H1 (cell line): ENCODE data around the gene CROCC2. TPM values are rescaled to one million over a fixed set of nuclear protein-coding genes. Genes with fewer than 3 reads are reported as not detected.

ENCODE experiments used
- CTCF ChIA-PET: fragments of 300-600 bp; sonication (Branson Sonifier 250); formaldehyde crosslinking; loops from one replicate; lab custom pipeline; 2021; ENCODE audit not compliant: partially characterized antibody; lab: Charles Lee
- POLR2A ChIA-PET: fragments of 300-600 bp; sonication (Branson Sonifier 250); formaldehyde crosslinking; loops from one replicate; lab custom pipeline; 2021; ENCODE audit warnings: inconsistent platforms; ENCODE audit not compliant: partially characterized antibody; lab: Charles Lee
- DNase-seq, 2 experiments: peaks; one replicate each; pipeline versions ENCODE4 v3.0.0 to v3.0.0-alpha.2; 2010 to 2022; ENCODE audit warnings: low spot score in 2 of 2, low read depth in 1 of 2, mixed read lengths in 1 of 2
- FAIRE-seq: peaks from 2 replicates; lab custom pipeline; 2011; peaks lifted over from hg19 to GRCh38; lab: Jason Lieb, UNC
- H2AFZ ChIP-seq: 2 replicates; pipeline ENCODE4 v1.8.1; 2012; ENCODE audit warnings: low read length, inconsistent platforms
- H2AK5ac ChIP-seq: 2 replicates; pipeline ENCODE4 v1.6.1; 2013; ENCODE audit warnings: low read depth, low read length
- H2BK120ac ChIP-seq: replicated peaks from 2 replicates; pipeline ENCODE3; 2013; ENCODE audit warnings: low read depth, low read length, inconsistent platforms
- H2BK12ac ChIP-seq: 2 replicates; pipeline ENCODE4 v1.6.1; 2013; ENCODE audit warnings: low read depth, low read length
- H2BK15ac ChIP-seq: 2 replicates; pipeline ENCODE4 v1.6.1; 2013; ENCODE audit warnings: low read length
- H2BK20ac ChIP-seq: 2 replicates; pipeline ENCODE4 v1.6.1; 2013; ENCODE audit warnings: low read length
- H2BK5ac ChIP-seq: 2 replicates; pipeline ENCODE4 v1.6.1; 2013; ENCODE audit warnings: low read depth, low read length
- H3K14ac ChIP-seq: 2 replicates; pipeline ENCODE4 v1.6.1; 2013; ENCODE audit warnings: inconsistent platforms; ENCODE audit not compliant: insufficient read length
- H3K18ac ChIP-seq: 2 replicates; pipeline ENCODE4 v1.6.1; 2013; ENCODE audit warnings: low read length; ENCODE audit errors: extremely low read depth
- H3K23ac ChIP-seq: 2 replicates; pipeline ENCODE4 v1.6.1; 2013; ENCODE audit warnings: inconsistent platforms; ENCODE audit not compliant: insufficient read length
- H3K23me2 ChIP-seq: 2 replicates; pipeline ENCODE4 v1.6.1; 2013; ENCODE audit warnings: low read depth, low read length
- H3K27ac ChIP-seq: 2 replicates; pipeline ENCODE4 v1.6.1; 2011; ENCODE audit warnings: low read depth, low read length, inconsistent platforms
- H3K27me3 ChIP-seq, 4 experiments: replicated peaks in 1 of 4; 1 replicate in 1 of 4; 2 replicates in 3 of 4; pipeline versions ENCODE4 v1.6.1 to v1.8.1; 2011 to 2013; ENCODE audit warnings: low read length in 3 of 4, mild to moderate bottlenecking in 3 of 4, inconsistent platforms in 2 of 4, mixed read lengths in 2 of 4, moderate library complexity in 1 of 4; ENCODE audit not compliant: control insufficient read depth in 3 of 4, insufficient read depth in 3 of 4; ENCODE audit errors: extremely low read depth in 1 of 4
- H3K36me3 ChIP-seq, 4 experiments: 2 replicates each; pipeline versions ENCODE4 v1.6.1 to v1.8.1; 2011 to 2013; ENCODE audit warnings: mild to moderate bottlenecking in 4 of 4, low read length in 3 of 4, moderate library complexity in 2 of 4, control low read depth in 1 of 4, inconsistent platforms in 1 of 4; ENCODE audit not compliant: insufficient read depth in 4 of 4, control insufficient read depth in 2 of 4
- H3K4ac ChIP-seq: replicated peaks from 2 replicates; pipeline ENCODE3; 2013; ENCODE audit warnings: low read length, low read depth, mixed read lengths, inconsistent platforms; ENCODE audit not compliant: insufficient read length
- H3K4me1 ChIP-seq, 4 experiments: replicated peaks in 1 of 4; 1 replicate in 1 of 4; 2 replicates in 3 of 4; pipeline versions ENCODE4 v1.6.1 to v1.8.1; 2011 to 2013; ENCODE audit warnings: low read length in 3 of 4, inconsistent platforms in 2 of 4, mixed read lengths in 1 of 4; ENCODE audit not compliant: insufficient read depth in 4 of 4, control insufficient read depth in 3 of 4
- H3K4me2 ChIP-seq, 2 experiments: 2 replicates each; pipeline versions ENCODE4 v1.6.1 to v1.8.1; 2011 to 2013; ENCODE audit warnings: low read depth in 2 of 2, low read length in 2 of 2, control low read depth in 1 of 2, inconsistent platforms in 1 of 2, mild to moderate bottlenecking in 1 of 2; ENCODE audit not compliant: insufficient read depth in 1 of 2
- H3K4me3 ChIP-seq, 4 experiments: fragments of 200-600, 300-600 bp in 1 of 4; sonication (generic), shearing (Covaris generic), sonication (Bioruptor Twin) in 1 of 4; 2 replicates each; pipeline versions ENCODE4 v1.5.1 to v1.8.1; 2011 to 2016; ENCODE audit warnings: low read length in 4 of 4, low read depth in 3 of 4, control low read depth in 2 of 4, inconsistent platforms in 2 of 4, mild to moderate bottlenecking in 2 of 4, mixed read lengths in 1 of 4, moderate library complexity in 1 of 4; ENCODE audit not compliant: insufficient read depth in 2 of 4; ENCODE audit errors: extremely low read depth in 1 of 4
- H3K56ac ChIP-seq: replicated peaks from 2 replicates; pipeline ENCODE3; 2013; ENCODE audit warnings: low read depth, mild to moderate bottlenecking, mixed read lengths, low read length, inconsistent platforms; ENCODE audit not compliant: insufficient read length
- H3K79me1 ChIP-seq: 2 replicates; pipeline ENCODE4 v1.6.1; 2013; ENCODE audit warnings: low read depth, low read length, control low read depth
- H3K79me2 ChIP-seq, 2 experiments: 2 replicates each; pipeline versions ENCODE4 v1.6.1 to v1.8.1; 2012 to 2013; ENCODE audit warnings: low read length in 2 of 2, mild to moderate bottlenecking in 2 of 2, inconsistent platforms in 1 of 2; ENCODE audit not compliant: insufficient read depth in 2 of 2, control insufficient read depth in 1 of 2
- H3K9ac ChIP-seq, 4 experiments: replicated peaks in 1 of 4; 1 replicate in 1 of 4; 2 replicates in 3 of 4; pipeline versions ENCODE4 v1.6.1 to v1.8.1; 2011 to 2013; ENCODE audit warnings: low read depth in 3 of 4, low read length in 3 of 4, control low read depth in 2 of 4, mild to moderate bottlenecking in 2 of 4, moderate library complexity in 2 of 4, inconsistent platforms in 1 of 4; ENCODE audit errors: extremely low read depth in 1 of 4
- H3K9me3 ChIP-seq, 2 experiments: 2 replicates each; pipeline versions ENCODE4 v1.6.1 to v1.8.1; 2012 to 2013; ENCODE audit warnings: mild to moderate bottlenecking in 2 of 2, moderate library complexity in 2 of 2, control low read depth in 1 of 2, inconsistent platforms in 1 of 2, low read depth in 1 of 2, low read length in 1 of 2, mixed read lengths in 1 of 2; ENCODE audit not compliant: insufficient read depth in 2 of 2
- H4K20me1 ChIP-seq, 2 experiments: replicated peaks in 1 of 2; 2 replicates each; pipeline versions ENCODE3 to v1.8.1; 2011 to 2013; ENCODE audit warnings: inconsistent platforms in 2 of 2, low read length in 2 of 2, mild to moderate bottlenecking in 1 of 2; ENCODE audit not compliant: insufficient read depth in 2 of 2, control insufficient read depth in 1 of 2
- H4K5ac ChIP-seq: 2 replicates; pipeline ENCODE4 v1.6.1; 2013; ENCODE audit warnings: low read length, low read depth, mixed read lengths, inconsistent platforms; ENCODE audit not compliant: insufficient read length
- H4K8ac ChIP-seq: 2 replicates; pipeline ENCODE4 v1.8.0; 2013; ENCODE audit warnings: mild to moderate bottlenecking, moderate library complexity, low read length, inconsistent platforms; ENCODE audit not compliant: insufficient read depth; ENCODE audit errors: extremely low read depth
- H4K91ac ChIP-seq: replicated peaks from 2 replicates; pipeline ENCODE3; 2013; ENCODE audit warnings: low read length, mixed read lengths, inconsistent platforms; ENCODE audit not compliant: insufficient read length
- ASH2L ChIP-seq: fragments of 200-600, 300-600 bp; sonication (generic); IDR thresholded peaks from one replicate; pipeline ENCODE4 v1.7.1; 2017; ENCODE audit warnings: low read length
- ATF3 ChIP-seq: IDR thresholded peaks from 2 replicates; pipeline ENCODE4 v1.6.1; 2011; ENCODE audit warnings: low read depth, mild to moderate bottlenecking, low read length; ENCODE audit not compliant: insufficient read depth
- CBX5 ChIP-seq: fragments of 300-800, 300-1000 bp; sonication (generic); IDR thresholded peaks from 2 replicates; pipeline ENCODE4 v1.7.1; 2016; ENCODE audit warnings: antibody characterized with exemption, low read length, low read depth
- HDAC2 ChIP-seq, 2 experiments: fragments of 300-600 bp in 1 of 2; sonication (generic) in 1 of 2; IDR thresholded peaks; 2 replicates each; pipeline ENCODE4 v1.6.1; 2011 to 2012; ENCODE audit warnings: low read depth in 2 of 2, low read length in 2 of 2, mild to moderate bottlenecking in 2 of 2, moderate library complexity in 2 of 2, borderline replicate concordance in 1 of 2, inconsistent platforms in 1 of 2
- JUN ChIP-seq: IDR thresholded peaks from 2 replicates; pipeline ENCODE4 v1.6.1; 2011; ENCODE audit warnings: low read depth, mild to moderate bottlenecking, improper control_type of control experiment, low read length
- KDM1A ChIP-seq: fragments of 200-600, 300-600 bp; sonication (generic); IDR thresholded peaks from 2 replicates; pipeline ENCODE4 v1.7.1; 2016; ENCODE audit warnings: mild to moderate bottlenecking, low read length, borderline replicate concordance
- NANOG ChIP-seq: IDR thresholded peaks from 2 replicates; pipeline ENCODE4 v1.6.1; 2011; ENCODE audit warnings: low read length, low read depth, mild to moderate bottlenecking, inconsistent platforms; ENCODE audit not compliant: insufficient read depth, poor library complexity, severe bottlenecking
- POU5F1 ChIP-seq: IDR thresholded peaks from 2 replicates; pipeline ENCODE4 v1.6.1; 2011; ENCODE audit warnings: low read depth, mild to moderate bottlenecking, low read length, moderate library complexity
- SIN3A ChIP-seq, 2 experiments: IDR thresholded peaks in 1 of 2; conservative IDR thresholded peaks in 1 of 2; 2 replicates each; pipeline ENCODE4 v1.6.1; 2011 to 2012; ENCODE audit warnings: low read length in 2 of 2, improper control_type of control experiment in 1 of 2, low read depth in 1 of 2, mild to moderate bottlenecking in 1 of 2
- SIRT6 ChIP-seq: IDR thresholded peaks from one replicate; pipeline ENCODE4 v1.7.1; 2012; ENCODE audit warnings: low read length, inconsistent platforms
- TAF1 ChIP-seq: IDR thresholded peaks from 2 replicates; pipeline ENCODE4 v1.6.1; 2011; ENCODE audit warnings: mild to moderate bottlenecking, low read depth, low read length
- TCF12 ChIP-seq: IDR thresholded peaks from 2 replicates; pipeline ENCODE4 v1.6.1; 2011; ENCODE audit warnings: low read depth, mild to moderate bottlenecking, low read length
- WGBS, 2 experiments: shearing (Covaris generic) in 1 of 2; methylation state at CpG; one replicate each; pipeline versions ENCODE4 v1.1.6 to v1.1.7; 2013 to 2015; ENCODE audit warnings: low lambda C conversion rate in 2 of 2, mixed read lengths in 2 of 2, inconsistent platforms in 1 of 2, low coverage in 1 of 2, missing lambda C conversion rate in 1 of 2; ENCODE audit not compliant: insufficient replicate concordance in 2 of 2, insufficient coverage in 1 of 2, insufficient read length in 1 of 2; ENCODE audit errors: extremely low coverage in 1 of 2, missing lambda C conversion rate in 1 of 2; 5-methylcytosine and 5-hydroxymethylcytosine counted together
- polyA plus RNA-seq, 7 experiments: library from polyadenylated mRNA; depleted of rRNA in 3 of 7; stranded (reverse) in 5 of 7; unstranded in 2 of 7; fragments of >200 nt in 5 of 7; fragments of 200-250 nt in 2 of 7; gene quantifications; 1 replicate in 5 of 7; 2 replicates in 1 of 7; 4 replicates in 1 of 7; pipeline versions ENCODE4 v1.2.1 to v1.2.3, GENCODE V29; 2011 to 2013; ENCODE audit warnings: missing spikeins in 2 of 7, mixed read lengths in 2 of 7
- total RNA-seq: library from RNA; stranded (reverse); fragmentation: NEBNext Ultra II Directional; extraction: Animal tissue kit (Norgen Biotek cat#: 25700); gene quantifications from 2 replicates; pipeline ENCODE4 v1.2.1, GENCODE V29; 2021

The CROCC2 gene
- total and polyA plus RNA-seq, 2 of the 8 experiments (the other 6 are each of a cell fraction or from before 2014, with no cell fraction given) = not detected

- H3K9ac ChIP-seq = no peak overlapping the region
- no peaks in the 10 kb centered on the region for H3K27me3 ChIP-seq
- H3K9me3 ChIP-seq = no peaks in the 10 kb centered on the region
- no peak overlapping the region for H3K56ac ChIP-seq
- peaks cover 8% of the 10 kb centered on the region; the same call in 1 of the 2 replicates for H3K23me2 ChIP-seq
- no peak overlapping the region for H4K5ac ChIP-seq
- no peak overlapping the region for H2AK5ac ChIP-seq
- H2BK15ac ChIP-seq = no peak overlapping the region
- H2BK20ac ChIP-seq = no peak overlapping the region
- no peak overlapping the region; the same call in 1 of the 2 replicates for H2AFZ ChIP-seq
- H4K91ac ChIP-seq = no peak overlapping the region
- WGBS, 2 experiments = 84% methylated on average over 17 of the region's 28 CpGs; no CpG with 5 or more reads in 1 of the 2 experiments
- POLR2A ChIA-PET = no interaction called here
- no peak overlapping the region for H3K4ac ChIP-seq
- H2BK120ac ChIP-seq = no peak overlapping the region
- no peak overlapping the region for H3K18ac ChIP-seq
- no peak overlapping the region for H3K4me2 ChIP-seq
- peak overlapping the region; percentile 2; the same call in 1 of the 2 replicates for H4K8ac ChIP-seq
- H3K23ac ChIP-seq = no peak overlapping the region
- no peaks in the 10 kb centered on the region for H3K79me2 ChIP-seq
- peaks cover 0 to 15% (median 6%) of the 10 kb centered on the region in 4 experiments; a peak in 5 of 7 replicates for H3K4me1 ChIP-seq
- CTCF ChIA-PET = interaction anchor here (1.0 to 1.3 kb wide), 2 partner anchors 23 to 25 kb away, joined by 3 read pairs; no protein-coding TSS in a partner anchor
- peak in 1 of 2 experiments; percentile 48 for DNase-seq
- no peaks in the 10 kb centered on the region for H3K36me3 ChIP-seq
- no peaks in the 10 kb centered on the region for H3K79me1 ChIP-seq
- peaks cover 0 to 10% of the 10 kb centered on the region in 2 experiments for H4K20me1 ChIP-seq
- no peak overlapping the region; the same call in 1 of the 2 replicates for H2BK5ac ChIP-seq
- H3K14ac ChIP-seq = no peak overlapping the region
- 0 out of 2 replicates have a peak overlapping the region, but pooled peaks have one; percentile 17 for H2BK12ac ChIP-seq
- no peak overlapping the region for H3K4me3 ChIP-seq
- FAIRE-seq = no peak
- H3K27ac ChIP-seq = no peak overlapping the region; the same call in 1 of the 2 replicates
- TF ChIP-seq SIN3A (conservative IDR thresholded peaks at IDR 0.05 in 1 of 2, IDR thresholded peaks at IDR 0.05 in 1 of 2; ENCODE audit: low read depth in 1 of 2, low read length in 2 of 2) (no peak), POU5F1 (no peak), HDAC2 (IDR thresholded peaks at IDR 0.05; ENCODE audit: borderline replicate concordance in 1 of 2, low read depth in 2 of 2, low read length in 2 of 2) (no peak), CBX5 (no peak), ATF3 (no peak), KDM1A (no peak), TAF1 (no peak), JUN (no peak), TCF12 (no peak), SIRT6 (no peak), ASH2L (no peak), NANOG (no peak)
Observed at GRCh38 chr2:240960309-240960970, 54.3 kb downstream of the CROCC2 start.
